Mucosa of rectum (tissue), 2 donors: ENCODE measurements around the gene YIPF4.
"Not testable (repeated sequence)": the region's sequence is repeated elsewhere in the genome, so short reads cannot be mapped to it uniquely, and the experiment has no call there.

ENCODE experiments used
- H3K27ac ChIP-seq, 2 donors: one replicate each; pipeline ENCODE4 v1.7.0; 2013; ENCODE audit warnings: inconsistent platforms in 2 of 2, low read depth in 2 of 2, low read length in 2 of 2
- H3K27me3 ChIP-seq, 2 donors: one replicate each; pipeline ENCODE4 v1.7.0; 2013; ENCODE audit warnings: low read length in 2 of 2; ENCODE audit not compliant: control insufficient read depth in 2 of 2, insufficient read depth in 2 of 2
- H3K36me3 ChIP-seq, 2 donors: one replicate each; pipeline ENCODE4 v1.7.0; 2013; ENCODE audit warnings: low read length in 2 of 2; ENCODE audit not compliant: control insufficient read depth in 2 of 2, insufficient read depth in 2 of 2
- H3K4me1 ChIP-seq, 2 donors: one replicate each; pipeline ENCODE4 v1.7.0; 2013; ENCODE audit warnings: low read length in 2 of 2, mild to moderate bottlenecking in 1 of 2; ENCODE audit not compliant: control insufficient read depth in 2 of 2, insufficient read depth in 2 of 2
- H3K4me3 ChIP-seq, 2 donors: one replicate each; pipeline ENCODE4 v1.7.0; 2013; ENCODE audit warnings: low read length in 2 of 2
- H3K9ac ChIP-seq, 2 donors: one replicate each; pipeline ENCODE4 v1.7.0; 2013; ENCODE audit warnings: low read length in 2 of 2, low read depth in 1 of 2, mild to moderate bottlenecking in 1 of 2
- H3K9me3 ChIP-seq, 2 donors: one replicate each; pipeline ENCODE4 v1.7.0; 2013; ENCODE audit warnings: low read length in 2 of 2; ENCODE audit not compliant: control insufficient read depth in 2 of 2
- donor health status: healthy.
- donor health status: Normal muscosa, but diverticular disease.

Gene YIPF4

GRCh38 chr2:32328679-32329078, 51.0 kb downstream of the YIPF4 start:
- not testable (repeated sequence) for H3K9ac ChIP-seq, H3K4me3 ChIP-seq, H3K9me3 ChIP-seq, H3K36me3 ChIP-seq, H3K27me3 ChIP-seq
- Histone ChIP-seq H3K4me1 (peaks cover 13 to 23% of the 10 kb centered on the region in 2 donors), H3K27ac (peak overlapping the region; percentile 58 to 71)

DNA sequence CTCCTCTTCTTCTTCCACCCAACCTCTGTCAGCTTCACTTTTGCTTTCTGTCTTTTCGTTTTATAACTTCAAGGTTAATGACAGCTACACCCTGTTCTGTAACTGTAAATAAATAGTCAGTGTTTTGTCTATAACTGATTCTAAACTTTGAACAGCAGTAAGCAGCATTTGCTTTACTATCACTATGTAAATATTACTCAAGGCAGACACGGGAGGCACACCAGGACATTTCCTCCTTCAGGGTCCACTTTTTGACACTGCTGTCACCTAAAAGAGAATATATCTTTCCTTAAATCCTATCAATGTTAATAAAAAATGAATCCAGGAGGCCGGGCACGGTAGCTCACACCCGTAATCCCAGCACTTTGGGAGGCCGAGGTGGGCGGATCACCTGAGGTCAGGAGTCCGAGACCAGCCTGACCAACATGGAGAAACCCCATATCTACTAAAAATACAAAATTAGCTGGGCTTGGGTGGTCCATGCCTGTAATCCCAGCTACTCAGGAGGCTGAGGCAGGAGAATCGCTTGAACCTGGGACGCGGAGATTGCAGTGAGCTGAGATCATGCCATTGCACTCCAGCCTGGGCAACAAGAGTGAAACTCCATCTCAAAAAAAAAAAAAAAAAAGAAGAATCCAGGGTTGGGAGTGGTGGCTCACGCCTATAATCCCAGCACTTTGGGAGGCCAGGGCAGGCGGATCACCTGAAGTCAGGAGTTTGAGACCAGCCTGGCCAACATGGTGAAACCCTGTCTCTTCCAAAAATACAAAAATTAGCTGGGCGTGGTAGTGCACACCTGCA, 51.7 kb downstream of the YIPF4 start:
- Histone ChIP-seq H3K27ac (peak overlapping the region; percentile 85), H3K4me1 (peaks cover 13 to 23% of the 10 kb centered on the region in 2 donors), H3K9ac (peak overlapping the region in 1 of 2 donors; percentile 51), H3K4me3 (peak overlapping the region in 1 of 2 donors; percentile 48)
- not testable (repeated sequence) for H3K9me3 ChIP-seq, H3K36me3 ChIP-seq, H3K27me3 ChIP-seq

- Histone ChIP-seq H3K36me3 (no peaks in the 10 kb centered on the region), H3K9me3 (no peaks in the 10 kb centered on the region), H3K27ac (peak overlapping the region; percentile 85), H3K4me3 (no peak overlapping the region), H3K4me1 (peaks cover 13 to 23% of the 10 kb centered on the region in 2 donors), H3K27me3 (no peaks in the 10 kb centered on the region), H3K9ac (no peak overlapping the region)
Observed at GRCh38 chr2:32330136-32330535, 52.4 kb downstream of the YIPF4 start.

DNA sequence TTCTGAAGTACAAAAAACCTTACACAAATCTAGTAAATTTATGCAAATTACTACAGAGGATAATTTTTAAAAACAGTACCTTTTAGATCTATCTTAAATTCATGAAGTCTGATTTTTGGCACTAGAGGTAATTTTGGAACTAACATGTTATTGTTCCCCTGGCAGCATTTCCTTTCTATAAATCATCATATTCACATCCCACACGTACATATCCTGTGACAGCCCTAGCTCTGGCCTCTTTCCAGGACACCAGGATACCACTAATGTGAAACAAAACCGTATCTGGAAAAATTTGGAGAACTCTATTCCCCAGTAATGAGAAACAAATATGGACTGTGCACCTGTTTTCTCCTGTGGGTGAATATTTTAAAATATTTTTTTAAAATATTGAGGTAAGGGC, 65.1 kb downstream of the YIPF4 start:
- H3K27me3 ChIP-seq: no peaks in the 10 kb centered on the region
- H3K4me3 ChIP-seq: no peak overlapping the region
- no peaks in the 10 kb centered on the region for H3K36me3 ChIP-seq
- no peak overlapping the region for H3K9ac ChIP-seq
- no peaks in the 10 kb centered on the region for H3K9me3 ChIP-seq
- H3K4me1 ChIP-seq: peaks cover 3 to 8% of the 10 kb centered on the region in 2 donors
- H3K27ac ChIP-seq: no peak overlapping the region

DNA sequence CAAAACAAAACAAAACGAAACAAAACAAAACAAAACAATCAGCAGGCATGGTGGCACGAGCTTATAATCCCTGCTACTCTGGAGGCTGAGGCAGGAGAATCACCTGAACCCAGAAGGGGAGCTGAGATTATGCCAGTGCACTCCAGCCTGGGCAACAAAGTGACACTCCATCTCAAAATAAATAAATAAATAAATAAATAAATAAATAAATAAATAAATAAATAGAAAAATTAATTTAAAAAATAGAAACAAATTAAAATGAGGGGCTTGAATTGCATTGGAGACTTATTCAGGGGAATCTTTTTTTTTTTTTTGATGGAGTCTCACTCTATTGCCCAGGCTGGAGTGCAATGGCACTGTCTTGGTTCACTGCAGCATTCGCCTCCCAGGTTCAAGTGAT, 73.1 kb downstream of the YIPF4 start:
- H3K4me3 ChIP-seq, H3K4me1 ChIP-seq, H3K9ac ChIP-seq, H3K9me3 ChIP-seq, H3K27me3 ChIP-seq, H3K27ac ChIP-seq, H3K36me3 ChIP-seq: not testable (repeated sequence)

DNA sequence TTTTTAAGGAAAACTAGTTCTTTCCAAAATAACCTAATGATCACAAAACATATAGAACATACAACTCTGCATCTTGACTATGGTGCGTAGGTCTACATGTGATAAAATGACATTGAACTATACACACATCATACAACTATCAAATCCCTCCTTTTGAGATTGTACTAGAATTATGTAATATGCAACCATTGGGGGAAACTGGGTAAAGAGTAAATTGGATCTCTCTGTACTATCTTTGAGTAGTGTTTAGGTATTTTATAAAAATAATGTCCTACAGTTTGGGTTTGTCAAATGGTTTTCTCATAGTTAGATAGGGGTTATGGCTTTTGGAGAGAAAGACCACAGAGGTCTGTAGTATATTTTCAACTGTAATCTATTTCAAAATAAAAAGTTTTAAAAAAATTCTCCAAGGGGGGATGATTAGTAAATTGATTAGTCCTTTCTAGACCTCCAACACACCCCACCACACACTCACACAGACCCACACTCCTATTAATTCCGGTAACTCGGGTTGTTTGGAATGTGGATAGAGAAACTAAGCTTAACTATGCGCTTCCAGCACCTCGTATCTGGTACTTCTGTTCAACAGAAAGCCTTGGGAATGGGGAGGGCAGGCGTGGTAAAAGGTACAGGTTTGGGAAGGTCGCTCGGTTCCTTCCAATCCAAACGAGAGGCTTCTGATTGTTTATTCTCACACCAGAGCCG, 78.4 kb downstream of the YIPF4 start:
- Histone ChIP-seq H3K4me1 (peaks cover 13 to 22% of the 10 kb centered on the region in 2 donors), H3K27me3 (no peaks in the 10 kb centered on the region), H3K4me3 (peak overlapping the region; percentile 80 to 97), H3K9ac (peak overlapping the region; percentile 92 to 93), H3K36me3 (no peaks in the 10 kb centered on the region), H3K27ac (peak overlapping the region; percentile 95 to 98), H3K9me3 (no peaks in the 10 kb centered on the region)

DNA sequence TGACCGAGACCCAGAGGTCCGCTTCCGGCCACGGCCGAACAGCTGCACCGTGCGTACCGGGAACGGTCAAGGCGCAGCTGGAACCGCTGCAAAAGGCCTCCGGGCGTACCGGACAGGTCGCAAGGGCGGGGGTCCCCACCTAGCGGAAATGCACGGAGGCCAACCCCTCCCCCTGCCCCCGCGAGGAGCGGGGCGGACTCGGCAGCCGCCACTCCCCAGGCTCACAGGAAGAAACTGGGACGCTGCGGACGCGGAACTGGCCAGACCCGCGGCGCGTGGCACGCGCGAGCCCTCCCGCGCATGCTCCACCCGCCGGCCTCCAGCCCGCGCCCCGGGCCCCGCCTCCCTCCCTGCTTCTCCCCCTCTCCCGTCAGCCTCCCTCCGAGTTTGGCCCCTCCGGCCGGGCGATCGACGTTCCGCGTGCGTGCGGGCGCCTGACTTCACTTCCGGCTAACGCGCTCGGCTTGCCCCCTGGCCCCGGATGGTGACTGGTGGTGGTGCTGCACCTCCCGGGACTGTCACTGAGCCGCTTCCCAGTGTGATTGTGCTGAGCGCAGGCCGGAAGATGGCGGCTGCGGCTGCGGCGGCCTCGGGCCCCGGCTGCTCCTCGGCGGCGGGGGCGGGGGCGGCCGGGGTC, 79.1 kb downstream of the YIPF4 start, which contains the start of gene BIRC6:
Gene BIRC6 (plus strand): TSS at position 343 of the 637 bp plus-strand sequence. CDS start 139 bp downstream, at position 482.
- Histone ChIP-seq H3K9ac (peak within 1 kb of the TSS; percentile 92 to 94), H3K4me1 (peaks cover 17 to 22% of the 10 kb centered on the region in 2 donors), H3K9me3 (no peaks in the 10 kb centered on the region), H3K4me3 (peak within 1 kb of the TSS; percentile 80 to 97), H3K27me3 (no peaks in the 10 kb centered on the region), H3K36me3 (peaks cover 0 to 6% of the 10 kb centered on the region in 2 donors), H3K27ac (peak within 1 kb of the TSS; percentile 95 to 98)

DNA sequence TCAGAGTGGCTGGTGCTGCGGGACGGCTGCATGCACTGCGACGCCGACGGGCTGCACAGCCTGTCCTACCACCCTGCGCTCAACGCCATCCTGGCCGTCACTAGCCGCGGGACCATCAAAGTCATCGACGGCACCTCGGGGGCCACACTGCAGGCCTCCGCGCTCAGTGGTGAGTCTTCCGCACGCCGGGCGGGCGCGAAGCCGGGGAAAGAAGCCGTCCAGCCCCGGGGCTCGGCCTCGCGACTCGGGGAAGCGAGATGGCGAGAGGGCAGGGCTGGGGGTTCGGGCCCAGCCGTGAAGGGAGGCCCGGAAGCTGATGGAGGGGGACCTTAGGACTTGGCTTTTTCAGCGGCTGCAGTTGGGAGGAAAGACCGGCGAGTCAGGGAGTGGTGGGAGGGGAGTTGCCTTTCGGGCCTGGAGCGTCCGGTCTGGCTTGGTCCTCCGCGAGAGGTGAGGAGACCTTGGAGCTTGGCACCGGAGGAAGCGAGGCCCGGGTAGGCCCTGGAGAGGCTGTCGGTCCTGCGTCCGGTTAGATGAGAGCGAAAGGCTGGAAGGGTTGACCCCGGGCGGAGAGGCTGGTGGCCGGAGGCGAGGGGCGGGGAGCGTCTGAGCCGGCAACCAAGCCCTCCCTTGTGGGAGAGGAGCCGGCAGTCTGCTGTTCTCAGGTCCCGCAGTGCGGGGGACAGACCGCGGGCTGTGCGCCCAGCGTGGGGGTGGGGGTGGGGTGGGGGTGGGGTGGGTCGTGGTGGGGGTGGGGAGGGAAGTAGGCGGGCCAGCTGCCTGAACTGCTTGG, 79.8 kb downstream of the YIPF4 start:
- Histone ChIP-seq H3K27me3 (no peaks in the 10 kb centered on the region), H3K36me3 (peaks cover 0 to 7% of the 10 kb centered on the region in 2 donors), H3K4me3 (peak overlapping the region; percentile 80 to 97), H3K4me1 (peaks cover 17 to 22% of the 10 kb centered on the region in 2 donors), H3K27ac (peak overlapping the region; percentile 95 to 98), H3K9ac (peak overlapping the region; percentile 92 to 94), H3K9me3 (no peaks in the 10 kb centered on the region)

GRCh38 chr2:32358111-32358482, 80.4 kb downstream of the YIPF4 start:
- Histone ChIP-seq H3K27ac (peak overlapping the region; percentile 78 to 98), H3K27me3 (no peaks in the 10 kb centered on the region), H3K9me3 (no peaks in the 10 kb centered on the region), H3K36me3 (peaks cover 0 to 7% of the 10 kb centered on the region in 2 donors), H3K4me3 (peak overlapping the region; percentile 80 to 97), H3K4me1 (peaks cover 17 to 22% of the 10 kb centered on the region in 2 donors), H3K9ac (peak overlapping the region; percentile 57 to 60)
